SU-DHL-6 (cell line): Measurements from ENCODE around the gene PNPLA7.

Experiments
- H2AFZ ChIP-seq: fragments of 200-600 bp; sonication (generic); 2 replicates; pipeline ENCODE4 v1.6.1; 2014; ENCODE audit warnings: low read depth, mild to moderate bottlenecking, moderate library complexity, mixed read lengths, antibody characterized with exemption, low read length; ENCODE audit not compliant: severe bottlenecking
- H3F3A ChIP-seq: fragments of 200-600 bp; shearing (Covaris generic); 2 replicates; pipeline ENCODE4 v1.6.0; 2016; ENCODE audit warnings: antibody characterized with exemption, mild to moderate bottlenecking; ENCODE audit not compliant: insufficient read depth
- H3K27ac ChIP-seq: fragments of 200-600 bp; sonication (generic); 2 replicates; pipeline ENCODE4 v1.5.1; 2016; ENCODE audit warnings: low read depth, mild to moderate bottlenecking, low read length, moderate library complexity, mixed read lengths
- H3K27me3 ChIP-seq: fragments of 200-600 bp; sonication (generic), shearing (Covaris generic); 2 replicates; pipeline ENCODE4 v1.6.0; 2014; ENCODE audit warnings: mild to moderate bottlenecking, low read length
- H3K36me3 ChIP-seq: fragments of 200-600 bp; sonication (generic); 2 replicates; pipeline ENCODE4 v1.6.1; 2014; ENCODE audit warnings: mild to moderate bottlenecking, low read length, mixed read lengths
- H3K4me2 ChIP-seq: fragments of 300-600, 200-600 bp; shearing (Covaris generic), sonication (generic); 2 replicates; pipeline ENCODE4 v1.6.0; 2014; ENCODE audit warnings: low read length, low read depth, mild to moderate bottlenecking; ENCODE audit not compliant: poor library complexity, severe bottlenecking
- H3K4me3 ChIP-seq: fragments of 200-600 bp; sonication (generic); 2 replicates; pipeline ENCODE4 v1.5.1; 2014; ENCODE audit warnings: antibody characterized with exemption, low read length, mild to moderate bottlenecking, mixed read lengths; ENCODE audit not compliant: insufficient read depth, poor library complexity, severe bottlenecking
- H3K79me2 ChIP-seq: fragments of 200-600 bp; sonication (generic); 2 replicates; pipeline ENCODE4 v1.6.1; 2014; ENCODE audit warnings: mild to moderate bottlenecking, low read length, moderate library complexity; ENCODE audit not compliant: insufficient read depth
- H3K9ac ChIP-seq: fragments of 200-600 bp; sonication (generic); 2 replicates; pipeline ENCODE4 v1.7.0; 2014; ENCODE audit warnings: mild to moderate bottlenecking, low read length
- H3K9me2 ChIP-seq: fragments of 200-600 bp; sonication (generic); replicated peaks from 2 replicates; pipeline ENCODE4 v1.6.1; 2014; ENCODE audit warnings: low read length; ENCODE audit not compliant: insufficient read depth
- H3K9me3 ChIP-seq: fragments of 200-600 bp; sonication (generic); 2 replicates; pipeline ENCODE4 v1.6.1; 2014; ENCODE audit warnings: low read length, mixed read lengths; ENCODE audit not compliant: insufficient read depth
- H4K20me1 ChIP-seq: fragments of 200-600 bp; sonication (generic); 2 replicates; pipeline ENCODE4 v1.6.1; 2014; ENCODE audit warnings: low read depth, mild to moderate bottlenecking, antibody characterized with exemption, low read length, moderate library complexity, mixed read lengths
- EZH2phosphoT487 ChIP-seq: fragments of 200-600 bp; sonication (generic), shearing (Covaris generic); conservative IDR thresholded peaks from 2 replicates; pipeline ENCODE4 v1.6.1; 2018; ENCODE audit warnings: mild to moderate bottlenecking, antibody characterized with exemption, low read length, moderate library complexity, mixed read lengths
- TF ChIP-seq, protein P1 (sequence below): fragments of 200-600 bp; sonication (generic); IDR thresholded peaks from one replicate; pipeline ENCODE4 v1.5.1; 2017; ENCODE audit warnings: antibody characterized with exemption, mild to moderate bottlenecking, low read length, moderate library complexity; ENCODE audit not compliant: insufficient read depth, poor library complexity, severe bottlenecking

PNPLA7 gene

GRCh38 chr9:137499858-137500661 is 50.1 kb downstream of the PNPLA7 start:
- H3K9me3 ChIP-seq: no peaks in the 10 kb centered on the region
- no peak overlapping the region for H3K27ac ChIP-seq
- H4K20me1 ChIP-seq: no peaks in the 10 kb centered on the region
- TF ChIP-seq, protein P1, sequence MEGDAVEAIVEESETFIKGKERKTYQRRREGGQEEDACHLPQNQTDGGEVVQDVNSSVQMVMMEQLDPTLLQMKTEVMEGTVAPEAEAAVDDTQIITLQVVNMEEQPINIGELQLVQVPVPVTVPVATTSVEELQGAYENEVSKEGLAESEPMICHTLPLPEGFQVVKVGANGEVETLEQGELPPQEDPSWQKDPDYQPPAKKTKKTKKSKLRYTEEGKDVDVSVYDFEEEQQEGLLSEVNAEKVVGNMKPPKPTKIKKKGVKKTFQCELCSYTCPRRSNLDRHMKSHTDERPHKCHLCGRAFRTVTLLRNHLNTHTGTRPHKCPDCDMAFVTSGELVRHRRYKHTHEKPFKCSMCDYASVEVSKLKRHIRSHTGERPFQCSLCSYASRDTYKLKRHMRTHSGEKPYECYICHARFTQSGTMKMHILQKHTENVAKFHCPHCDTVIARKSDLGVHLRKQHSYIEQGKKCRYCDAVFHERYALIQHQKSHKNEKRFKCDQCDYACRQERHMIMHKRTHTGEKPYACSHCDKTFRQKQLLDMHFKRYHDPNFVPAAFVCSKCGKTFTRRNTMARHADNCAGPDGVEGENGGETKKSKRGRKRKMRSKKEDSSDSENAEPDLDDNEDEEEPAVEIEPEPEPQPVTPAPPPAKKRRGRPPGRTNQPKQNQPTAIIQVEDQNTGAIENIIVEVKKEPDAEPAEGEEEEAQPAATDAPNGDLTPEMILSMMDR: no peak
- no peak for TF ChIP-seq EZH2phosphoT487
- no peak overlapping the region for H2AFZ ChIP-seq
- no peaks in the 10 kb centered on the region for H3F3A ChIP-seq
- no peak overlapping the region for H3K4me3 ChIP-seq
- H3K9ac ChIP-seq: no peak overlapping the region
- no peaks in the 10 kb centered on the region for H3K27me3 ChIP-seq
- no peaks in the 10 kb centered on the region for H3K9me2 ChIP-seq
- no peaks in the 10 kb centered on the region for H3K79me2 ChIP-seq
- no peak overlapping the region for H3K4me2 ChIP-seq
- H3K36me3 ChIP-seq: no peaks in the 10 kb centered on the region

- Histone ChIP-seq H3K9ac (no peak overlapping the region), H2AFZ (no peak overlapping the region), H3K4me3 (no peak overlapping the region), H3K79me2 (no peaks in the 10 kb centered on the region), H3K27ac (no peak overlapping the region), H3K9me3 (no peaks in the 10 kb centered on the region), H3F3A (no peaks in the 10 kb centered on the region), H3K9me2 (no peaks in the 10 kb centered on the region), H4K20me1 (no peaks in the 10 kb centered on the region), H3K4me2 (no peak overlapping the region), H3K36me3 (no peaks in the 10 kb centered on the region), H3K27me3 (no peaks in the 10 kb centered on the region)
- TF ChIP-seq EZH2phosphoT487: no peak
- TF ChIP-seq, protein P1: no peak
These were observed 50.8 kb downstream of the PNPLA7 start for GRCh38 chr9:137499416-137499815.

DNA sequence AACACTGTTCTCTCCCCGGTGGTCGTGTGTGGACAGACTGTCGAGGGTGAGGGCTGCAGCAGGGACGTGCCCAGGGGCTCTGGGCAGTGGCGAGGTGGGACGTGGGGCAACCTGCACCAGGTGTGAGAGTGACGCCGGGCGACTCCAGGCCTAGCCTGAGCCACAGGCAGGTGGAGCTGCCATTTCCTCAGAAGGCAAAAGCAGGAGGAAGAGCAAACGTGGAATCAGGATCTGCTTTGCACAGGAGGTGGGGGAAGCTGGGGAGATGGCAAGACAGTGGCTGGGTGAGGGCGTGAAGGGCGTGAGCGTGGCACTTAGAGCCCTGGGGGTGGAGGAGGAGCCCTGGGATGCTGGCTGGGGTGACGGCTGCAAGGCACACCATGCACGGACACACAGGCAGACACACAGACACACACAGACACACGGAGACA is 51.5 kb downstream of the PNPLA7 start:
- Histone ChIP-seq H4K20me1 (no peaks in the 10 kb centered on the region), H3K4me3 (no peak overlapping the region), H3K27me3 (no peaks in the 10 kb centered on the region), H3K79me2 (no peaks in the 10 kb centered on the region), H3K4me2 (no peak overlapping the region), H2AFZ (no peak overlapping the region), H3K9ac (no peak overlapping the region), H3K36me3 (no peaks in the 10 kb centered on the region), H3K9me2 (no peaks in the 10 kb centered on the region), H3K27ac (no peak overlapping the region), H3F3A (no peaks in the 10 kb centered on the region), H3K9me3 (no peaks in the 10 kb centered on the region)
- TF ChIP-seq EZH2phosphoT487: no peak
- TF ChIP-seq, protein P1: no peak
